Frontal cortex (tissue), 4 donors: ENCODE measurements around the gene S100PBP. TPM values are rescaled to one million over a fixed set of nuclear protein-coding genes. Genes with fewer than 3 reads are reported as not detected.
A peak's percentile ranks its signal among the peaks of the same experiment; 100 is the strongest.

ENCODE experiments used
- DNase-seq, 2 donors: peaks; one replicate each; pipeline ENCODE4 v3.0.0; 2012; ENCODE audit warnings: low spot score in 2 of 2
- FAIRE-seq: peaks from 2 replicates; lab custom pipeline; 2012; peaks lifted over from hg19 to GRCh38; lab: Jason Lieb, UNC
- total RNA-seq: library from RNA; depleted of rRNA; stranded (reverse); fragments of >200 nt; gene quantifications from one replicate; pipeline ENCODE4 v1.2.3, GENCODE V29; 2014
- donor health status: control.
- donor health status: control.
- donor health status: control.

S100PBP gene
- total RNA-seq, 1 donor from 2014 or later = 42.4 TPM

DNA sequence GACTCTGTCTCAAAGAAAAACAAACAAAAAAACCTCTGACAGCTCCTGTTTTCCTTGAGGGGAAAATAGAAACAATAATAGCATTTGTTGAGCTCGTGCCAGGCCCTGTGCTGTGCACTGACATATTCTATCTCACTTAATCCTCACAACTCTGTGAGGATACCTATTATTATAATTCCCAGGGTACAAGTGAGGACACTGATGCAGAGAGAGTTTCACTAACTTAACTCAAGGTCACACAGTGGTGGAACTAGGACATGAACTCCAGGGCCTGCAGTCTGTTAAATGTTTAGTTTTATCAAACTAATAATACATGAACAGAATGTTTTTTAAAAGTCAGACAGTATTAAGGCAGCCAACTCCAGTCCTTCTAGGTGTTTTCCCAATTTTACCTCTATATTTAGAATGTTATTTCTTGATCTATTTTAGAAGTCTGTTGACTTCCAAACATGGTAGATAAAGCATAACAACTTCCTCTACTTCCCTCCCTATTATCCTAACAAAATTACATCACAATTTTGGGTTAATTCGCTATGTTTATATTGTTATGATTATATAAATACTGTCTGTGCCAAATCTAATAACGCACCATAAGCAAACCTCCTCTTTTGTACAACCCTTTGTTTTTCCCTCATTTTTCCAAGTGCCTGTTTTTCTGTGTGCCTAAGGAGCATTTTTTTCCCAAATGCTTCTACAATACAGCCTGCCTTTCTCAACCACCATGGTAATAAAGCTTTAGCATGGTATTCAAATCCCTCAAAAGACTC is 48.4 kb downstream of the S100PBP start:
- no peak for FAIRE-seq
- DNase-seq = no peak

DNA sequence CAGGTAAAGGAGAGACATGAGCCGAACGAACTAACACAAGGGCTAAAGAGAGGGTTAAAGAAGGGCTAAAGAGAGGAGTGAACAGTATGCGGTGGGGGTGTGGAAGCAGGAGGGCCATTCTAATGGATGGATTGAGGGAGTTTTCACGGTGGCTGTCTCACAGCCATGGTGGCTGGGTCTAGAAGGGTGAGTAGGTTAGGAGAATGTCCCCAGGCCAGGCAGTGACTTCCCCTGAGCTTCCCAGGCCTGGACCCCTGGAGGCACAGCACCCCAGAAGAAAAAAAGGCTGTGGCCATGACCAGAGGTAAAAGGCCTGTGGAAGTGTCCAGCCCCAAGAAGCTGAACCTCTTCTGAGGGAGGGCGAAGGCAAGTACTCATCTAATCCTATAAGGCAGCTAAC is 49.7 kb downstream of the S100PBP start:
- DNase-seq = no peak
- FAIRE-seq = no peak

DNA sequence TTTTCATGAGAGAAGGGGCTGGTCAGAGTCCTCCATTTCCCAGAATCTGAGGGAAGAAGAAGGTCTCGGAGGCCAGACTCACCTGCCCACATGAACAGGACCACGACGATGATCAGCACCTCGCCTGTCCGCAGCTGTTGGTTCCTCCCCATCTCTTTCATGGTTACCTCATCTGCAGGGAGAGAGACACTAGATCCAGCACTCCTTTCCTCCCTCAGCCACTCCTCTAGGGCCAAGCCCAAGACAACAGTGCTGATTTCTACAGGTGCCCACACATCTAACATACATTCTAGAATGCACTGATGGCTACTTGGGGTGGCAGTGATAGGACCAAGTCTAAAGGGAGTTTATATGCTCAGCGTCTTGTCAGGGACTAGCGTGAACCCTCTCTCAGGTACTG is 50.2 kb downstream of the S100PBP start:
- FAIRE-seq (no peak), DNase-seq (no peak)

DNA sequence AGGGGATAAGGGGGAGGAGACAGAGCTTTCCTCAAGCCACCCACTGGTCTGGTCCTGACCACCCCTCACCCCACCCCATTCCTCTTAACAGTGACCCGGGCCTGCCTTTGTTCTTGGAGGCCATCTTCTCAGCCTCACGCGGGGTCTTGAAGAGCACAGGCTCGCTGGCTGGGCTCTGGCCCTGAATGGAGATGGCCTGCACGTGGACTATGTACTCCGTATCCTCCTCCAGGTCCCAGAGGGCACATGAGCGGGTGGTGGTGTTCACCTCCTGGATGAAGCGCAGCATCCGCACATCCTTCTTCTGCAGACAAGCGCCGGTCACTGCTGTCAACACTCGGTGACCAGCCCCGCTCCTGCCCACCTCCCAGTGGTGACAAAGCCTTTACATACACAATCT is 50.6 kb downstream of the S100PBP start:
- FAIRE-seq (no peak), DNase-seq (no peak)

DNA sequence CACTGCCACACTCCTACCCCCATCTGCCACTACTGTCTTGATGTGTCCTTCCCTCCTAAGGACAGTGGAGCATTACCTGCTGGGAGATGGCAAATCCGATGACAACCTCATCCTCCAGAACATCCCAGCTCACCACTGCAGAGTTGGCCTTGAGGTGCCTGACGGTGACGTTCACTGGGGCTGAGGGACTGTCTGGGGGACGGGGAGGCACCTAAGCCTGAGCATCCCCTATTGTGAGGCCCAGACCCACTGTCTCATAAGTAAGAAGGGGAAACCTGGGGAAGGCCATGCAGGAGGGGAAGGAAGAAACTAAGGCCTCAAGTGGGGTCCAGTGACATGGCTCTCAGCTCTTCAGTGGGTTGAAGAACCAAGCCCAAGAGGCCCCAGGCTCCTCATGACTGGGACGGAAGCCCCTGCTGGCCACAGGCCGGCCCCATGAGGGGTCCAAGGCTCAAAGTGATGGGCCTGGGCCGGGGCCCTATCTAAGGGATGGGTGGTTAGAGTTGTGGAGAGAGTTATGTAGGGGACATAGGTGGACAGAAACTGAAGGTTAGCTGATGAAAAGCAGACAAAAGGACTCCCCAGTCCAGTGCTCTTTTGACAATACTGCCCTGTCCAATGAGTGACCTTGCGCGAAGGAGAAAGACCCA is 51.5 kb downstream of the S100PBP start:
- FAIRE-seq (no peak), DNase-seq (no peak)

DNA sequence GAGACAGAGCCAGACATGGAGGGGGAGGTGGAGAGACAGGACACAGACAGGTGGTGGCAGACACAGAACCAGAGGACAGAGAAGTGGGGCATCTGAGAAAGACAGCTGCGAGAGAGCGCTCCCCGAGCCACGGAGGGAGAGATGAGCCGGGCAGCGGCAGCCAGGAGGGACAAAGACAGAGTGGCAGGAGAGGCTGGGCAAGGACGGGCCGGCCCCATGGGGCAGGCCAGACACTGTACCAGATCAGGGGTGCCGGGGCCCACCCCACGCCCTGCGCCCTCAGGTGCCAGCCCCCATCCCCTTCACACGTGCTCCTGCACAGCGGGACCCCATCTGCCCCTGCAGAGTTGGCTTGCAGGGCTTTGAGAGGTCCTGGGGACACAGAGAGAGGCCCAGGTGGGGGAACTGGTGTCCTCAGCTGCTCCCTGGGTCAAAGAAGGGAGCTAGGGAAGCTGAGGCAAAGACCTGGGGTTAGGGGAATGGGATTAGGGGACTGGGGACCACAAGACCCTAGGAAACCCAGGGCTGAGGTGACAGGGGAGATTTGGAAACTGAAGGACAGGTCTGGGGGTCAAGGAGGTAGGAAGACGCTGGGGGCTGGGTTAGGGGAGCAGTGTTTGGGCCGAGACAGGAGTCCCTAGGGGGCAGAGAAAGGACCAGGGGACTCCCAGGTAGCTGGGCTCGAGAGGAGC is 52.6 kb downstream of the S100PBP start:
- FAIRE-seq (no peak), DNase-seq (no peak)

DNA sequence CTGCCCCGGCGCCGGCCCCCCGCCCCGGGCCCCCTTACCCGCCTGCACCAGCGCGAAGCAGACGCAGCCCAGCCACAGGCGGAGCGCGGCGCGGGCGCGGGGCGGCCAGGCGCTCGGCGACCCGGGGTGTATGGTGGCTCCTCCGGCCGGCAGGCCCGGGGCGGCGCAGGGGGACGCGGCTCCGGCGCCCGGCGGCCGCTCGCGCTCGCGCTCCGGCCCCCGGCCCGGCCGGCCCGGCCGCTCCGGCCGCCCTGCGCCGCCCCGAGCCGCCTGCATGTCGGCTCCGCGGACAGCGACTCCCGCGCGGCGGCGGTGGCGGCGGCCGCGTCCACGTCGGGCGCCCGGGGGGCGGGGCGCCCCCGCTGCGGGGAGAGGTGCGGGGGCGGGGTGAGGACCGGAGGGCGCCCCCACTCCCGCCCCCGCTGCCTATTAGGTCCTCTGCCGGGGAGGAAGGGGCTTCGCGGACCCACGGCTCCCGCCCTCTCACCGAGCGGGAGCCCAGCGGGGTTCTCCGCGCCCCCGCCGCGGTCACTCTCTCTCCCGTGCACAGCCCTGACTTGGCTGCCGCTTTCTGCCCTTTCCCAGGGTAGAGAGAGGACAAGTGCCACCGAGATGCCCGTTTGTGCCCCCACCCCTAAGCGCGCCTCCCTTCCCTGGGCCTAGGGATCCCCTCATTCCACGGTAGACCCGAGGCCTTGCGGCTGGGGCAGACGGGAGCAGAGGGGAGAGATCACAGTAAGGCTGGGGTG is 53.3 kb downstream of the S100PBP start, which contains the start of gene FNDC5:
TSS of gene FNDC5 (minus strand) at position 298 of the 749 bp plus-strand sequence.
- DNase-seq = peak in 1 of 2 donors; percentile 59
- no peak for FAIRE-seq

DNA sequence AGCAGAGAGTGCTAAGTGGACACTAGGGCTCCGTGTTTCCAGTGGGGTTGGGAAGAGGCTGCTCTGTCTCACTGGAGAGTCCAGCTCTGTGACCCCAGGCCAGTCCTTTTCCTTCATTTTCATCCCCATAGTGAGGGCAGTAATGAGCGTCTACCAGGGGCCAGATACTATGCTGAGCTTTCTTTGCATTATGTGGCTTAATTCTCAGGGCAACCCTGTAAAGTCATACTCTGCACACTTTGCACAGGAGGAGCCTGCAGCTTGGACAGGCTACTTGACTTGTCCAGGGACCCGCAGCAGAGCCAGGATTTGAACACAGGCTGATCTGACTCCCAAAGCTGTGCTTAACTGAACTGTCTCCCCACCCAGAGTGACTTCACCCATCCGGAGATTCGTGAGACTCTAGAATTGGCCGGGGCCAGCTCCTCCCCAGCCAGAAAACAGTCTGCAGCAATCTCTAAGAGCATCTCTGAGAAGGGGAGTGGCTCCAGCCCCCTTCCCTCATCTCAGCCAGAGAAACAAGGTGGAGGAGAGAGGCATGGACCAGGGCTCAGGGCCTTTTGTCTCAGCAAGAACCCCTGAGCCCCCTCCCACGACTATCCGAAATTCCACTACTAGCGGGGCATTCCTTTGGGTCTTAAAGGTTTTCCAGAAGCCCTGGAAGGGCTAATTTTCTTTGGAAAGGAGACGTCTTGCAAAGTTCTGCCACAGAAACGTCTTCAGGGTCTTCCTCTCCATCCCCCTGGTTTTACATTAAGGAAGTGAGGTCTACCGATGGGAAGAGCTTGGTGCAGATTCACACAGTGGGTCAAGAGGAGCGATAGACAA is 54.1 kb downstream of the S100PBP start:
- DNase-seq = no peak
- no peak for FAIRE-seq

DNA sequence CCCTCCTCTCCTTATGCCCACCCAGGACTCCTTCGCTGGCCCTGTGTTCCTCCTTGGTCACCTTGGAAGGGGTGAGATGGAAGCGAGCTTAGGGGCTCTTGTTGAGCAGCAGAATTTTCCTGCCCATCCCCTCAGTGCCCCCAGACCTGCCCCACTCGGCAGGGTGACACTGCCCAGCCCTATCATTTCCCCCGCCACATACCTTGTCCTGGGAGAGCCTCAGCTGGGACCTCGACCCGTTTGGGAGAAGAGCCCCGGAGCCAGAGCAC is 54.7 kb downstream of the S100PBP start:
- DNase-seq (no peak), FAIRE-seq (no peak)

DNA sequence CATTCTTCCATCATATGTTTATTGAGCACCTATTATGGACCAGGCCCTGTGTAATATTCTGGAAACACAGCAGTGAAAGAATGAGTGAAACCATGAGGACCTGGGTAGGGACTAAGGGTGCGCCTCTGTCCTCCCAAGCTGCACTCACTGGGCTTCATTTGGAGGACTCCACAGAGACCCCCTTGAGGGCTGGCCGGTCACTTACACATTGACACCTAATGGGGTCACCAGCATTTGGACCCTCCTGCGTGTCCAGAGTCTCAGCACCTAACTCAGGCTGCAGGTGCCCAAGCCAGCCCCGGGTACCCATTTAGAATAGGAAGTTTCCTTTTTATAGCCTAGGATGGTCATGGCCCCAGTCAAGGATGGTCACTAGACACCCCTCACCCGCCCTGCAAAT is 56.0 kb downstream of the S100PBP start:
- no peak for DNase-seq

DNA sequence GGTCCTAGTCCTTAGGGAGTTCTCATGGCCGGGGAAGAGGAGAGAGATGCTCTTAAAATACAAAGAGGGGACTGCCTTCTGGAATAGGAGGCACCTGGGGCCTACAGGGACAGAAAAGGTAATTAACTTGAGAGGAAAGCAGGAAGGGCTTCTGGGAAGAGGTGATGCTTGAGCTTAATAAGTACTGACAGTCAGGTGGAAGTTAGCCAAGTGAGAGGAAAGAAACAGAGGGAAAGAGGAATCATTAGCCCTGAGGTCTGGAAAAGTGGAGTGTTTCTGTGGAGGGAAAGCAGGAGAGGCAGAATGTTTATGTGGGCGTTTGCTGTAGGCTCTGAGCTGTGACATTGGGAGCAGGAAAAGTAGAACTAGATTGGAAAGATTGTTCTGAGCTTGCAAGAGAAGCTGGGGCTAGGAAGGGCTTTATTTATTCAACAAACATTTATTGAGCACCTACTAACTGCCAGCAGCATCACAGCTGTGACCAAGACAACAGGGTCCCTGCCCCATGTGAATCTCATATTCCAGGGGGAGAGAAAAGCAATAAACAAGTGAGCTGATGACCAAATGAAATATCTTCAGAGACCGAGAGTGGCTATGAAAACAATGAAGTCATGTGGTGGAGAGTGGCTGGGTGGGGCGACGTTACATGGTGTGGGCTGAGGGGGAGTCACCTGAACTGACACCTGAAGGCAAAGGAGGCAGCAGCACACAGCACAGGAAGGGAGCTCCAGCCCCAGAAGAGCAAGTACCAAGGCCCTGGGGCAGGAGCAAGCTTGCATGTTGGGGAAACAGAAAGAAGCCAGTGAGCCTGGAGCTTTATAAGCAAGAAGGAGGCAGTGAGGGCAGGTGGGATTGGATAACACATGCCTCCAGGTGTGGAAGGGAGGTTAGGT is 57.7 kb downstream of the S100PBP start:
- FAIRE-seq (no peak), DNase-seq (no peak)

More for the DNA sequence above, 56.0 kb downstream of the S100PBP start:
- no peak for FAIRE-seq

DNA sequence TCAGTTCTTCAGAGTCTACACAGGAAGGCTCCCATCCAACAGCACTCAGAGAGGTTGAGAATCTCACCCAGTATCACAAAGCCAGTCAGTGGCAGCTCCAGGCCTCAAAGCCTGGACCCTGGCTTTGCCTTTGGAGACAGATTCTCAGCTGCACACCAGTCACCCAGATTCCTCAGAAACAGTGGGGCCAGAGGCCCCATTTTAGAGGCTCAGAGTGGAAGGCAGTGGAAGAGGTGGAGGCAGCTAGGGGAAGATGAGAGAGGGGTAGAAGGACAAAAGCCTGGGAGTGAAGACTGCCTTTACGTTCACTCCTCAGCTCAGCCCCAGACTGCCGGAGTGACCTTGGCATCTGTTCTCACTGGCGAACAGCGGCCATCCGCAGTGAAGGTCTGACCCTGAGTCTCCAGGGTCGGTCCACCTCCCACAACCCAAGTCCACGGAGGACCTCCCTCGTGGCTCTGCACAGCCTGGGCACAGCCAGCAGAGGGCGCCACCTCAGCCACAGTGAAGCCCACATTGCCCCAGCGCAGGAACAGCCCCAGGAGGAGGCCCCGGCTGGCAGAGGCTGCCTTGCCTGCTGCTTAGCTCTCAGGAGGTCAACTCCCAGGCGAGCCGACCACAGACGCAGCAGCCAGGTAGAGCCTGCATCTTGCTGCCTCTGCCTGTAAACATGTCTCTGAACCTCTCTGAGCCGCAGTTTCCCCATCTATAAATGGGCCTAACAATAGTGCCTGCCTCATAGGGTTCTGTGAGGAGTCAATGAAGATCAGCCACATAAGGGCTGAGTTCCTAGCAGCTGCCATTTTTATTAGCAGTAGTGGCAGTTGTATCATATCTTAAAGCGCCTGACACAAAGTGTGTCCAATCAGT is 59.1 kb downstream of the S100PBP start:
- no peak for FAIRE-seq
- DNase-seq = peak; percentile 62 to 73

DNA sequence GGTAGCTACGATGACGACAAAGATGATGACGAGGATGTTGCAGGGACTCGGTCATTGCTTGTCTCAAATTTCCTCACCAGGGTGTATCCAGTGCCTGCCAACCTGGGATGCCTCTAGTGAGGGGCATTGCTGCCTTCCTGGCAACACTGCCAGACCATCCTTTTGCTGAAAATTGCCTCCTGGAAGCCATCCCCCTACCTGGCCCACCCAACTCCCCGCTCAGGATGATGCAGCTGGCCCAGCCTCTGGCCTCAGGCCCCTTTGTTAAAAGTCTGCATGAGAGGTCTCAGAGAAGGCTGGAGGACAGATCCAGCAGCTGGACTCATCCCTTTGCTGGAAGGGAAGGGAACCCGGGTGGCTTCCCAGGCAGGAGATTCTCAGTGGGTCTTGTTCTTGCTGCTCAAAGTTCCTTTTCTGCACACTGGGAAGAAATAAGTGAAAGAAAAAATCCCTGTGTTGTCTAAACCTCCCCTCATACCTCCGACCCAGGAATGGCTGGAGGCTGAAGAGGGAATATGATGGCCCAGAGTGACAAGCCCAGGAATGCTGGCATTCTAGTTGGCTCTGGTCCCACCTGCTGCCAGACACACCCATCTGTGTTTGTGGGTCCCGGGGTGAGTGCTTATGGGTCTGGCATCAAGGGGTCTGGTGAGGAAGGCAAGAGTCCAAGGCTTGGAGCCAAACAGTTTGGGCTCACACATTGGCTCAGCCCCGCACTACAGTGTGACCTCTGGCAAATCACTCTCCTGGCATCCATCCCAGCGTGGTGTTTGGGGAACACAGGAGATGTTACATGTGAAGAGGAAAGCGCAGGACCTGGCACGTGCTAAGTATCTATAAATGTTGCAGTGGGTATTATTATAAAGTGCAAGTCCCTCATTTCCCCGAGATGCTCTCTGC is 60.0 kb downstream of the S100PBP start:
- FAIRE-seq (no peak), DNase-seq (no peak)

DNA sequence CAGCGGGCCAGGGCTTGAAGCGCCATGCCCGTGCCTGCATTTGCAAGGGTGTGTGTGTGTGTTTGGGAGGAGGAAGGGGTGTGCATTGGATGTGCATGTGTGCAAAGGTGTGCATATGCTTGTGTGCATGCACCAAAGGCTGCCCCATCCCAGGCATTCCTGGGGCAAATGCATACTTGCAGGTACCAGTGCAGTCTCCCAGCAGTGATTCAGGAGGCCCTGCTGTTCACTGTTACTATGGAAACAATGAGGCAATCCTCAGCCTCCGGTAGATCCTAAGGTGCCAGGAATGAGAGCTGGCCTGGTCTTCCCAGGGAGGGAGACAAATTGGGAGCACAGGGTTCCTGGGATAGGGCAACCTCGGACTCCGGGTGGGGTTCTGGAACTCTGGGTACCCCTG is 60.7 kb downstream of the S100PBP start:
- DNase-seq (no peak), FAIRE-seq (no peak)

DNA sequence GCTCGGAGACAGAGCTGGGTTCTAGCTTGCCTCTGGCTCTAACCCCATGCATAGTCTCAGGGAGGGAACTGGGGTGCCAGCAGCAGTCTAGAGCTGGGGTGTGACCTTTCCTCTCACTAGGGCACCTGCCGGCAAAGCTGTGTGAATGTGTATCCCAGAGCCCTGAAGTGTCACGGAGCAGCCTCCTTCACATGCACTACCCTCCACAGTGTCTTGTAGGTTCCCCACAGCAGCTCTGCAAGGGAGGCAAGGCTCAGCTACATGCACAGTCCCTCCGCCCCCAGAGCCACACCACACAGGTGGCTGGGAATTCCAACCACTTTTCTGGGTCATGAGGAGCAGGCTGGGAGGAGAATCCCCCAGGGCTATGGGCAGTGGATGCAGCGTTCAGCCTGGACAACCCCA is 61.2 kb downstream of the S100PBP start:
- FAIRE-seq (no peak), DNase-seq (no peak)

DNA sequence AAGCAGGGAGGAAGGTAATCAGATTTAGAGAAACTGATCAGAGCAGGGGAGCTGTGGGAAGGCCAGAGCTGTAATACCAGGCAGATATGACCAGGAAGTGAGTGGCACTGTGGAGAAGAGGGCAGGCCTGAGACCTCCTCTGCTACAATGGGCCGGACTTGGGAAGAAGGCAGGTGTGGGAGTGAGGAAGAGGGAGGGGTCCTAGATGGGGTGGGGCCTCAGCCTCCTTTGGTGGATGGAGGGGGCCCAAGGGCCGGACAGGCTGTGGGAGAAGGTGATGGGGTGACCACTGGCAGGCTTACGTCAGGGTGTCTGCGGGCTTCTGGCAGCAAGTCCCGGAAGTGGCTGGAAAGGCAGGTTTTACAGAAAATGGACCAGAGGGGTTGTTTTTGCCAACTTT is 63.8 kb downstream of the S100PBP start:
- FAIRE-seq (no peak), DNase-seq (no peak)
